Tongue (tissue), 2 donors: ENCODE data around the gene PFDN5. TPM values are rescaled to one million over a fixed set of nuclear protein-coding genes. Genes with fewer than 3 reads are reported as not detected.
"Not testable (repeated sequence)": the region's sequence is repeated elsewhere in the genome, so short reads cannot be mapped to it uniquely, and the experiment has no call there.

Experiments
- DNase-seq: peaks from one replicate; pipeline ENCODE4 v3.0.0-alpha.2; 2015
- total RNA-seq: library from RNA; depleted of rRNA; stranded (reverse); fragments of >200 nt; gene quantifications from one replicate; pipeline ENCODE4 v1.2.3, GENCODE V29; 2014

PFDN5 gene
- total RNA-seq, 1 donor from 2014 or later, result 300 TPM

DNA sequence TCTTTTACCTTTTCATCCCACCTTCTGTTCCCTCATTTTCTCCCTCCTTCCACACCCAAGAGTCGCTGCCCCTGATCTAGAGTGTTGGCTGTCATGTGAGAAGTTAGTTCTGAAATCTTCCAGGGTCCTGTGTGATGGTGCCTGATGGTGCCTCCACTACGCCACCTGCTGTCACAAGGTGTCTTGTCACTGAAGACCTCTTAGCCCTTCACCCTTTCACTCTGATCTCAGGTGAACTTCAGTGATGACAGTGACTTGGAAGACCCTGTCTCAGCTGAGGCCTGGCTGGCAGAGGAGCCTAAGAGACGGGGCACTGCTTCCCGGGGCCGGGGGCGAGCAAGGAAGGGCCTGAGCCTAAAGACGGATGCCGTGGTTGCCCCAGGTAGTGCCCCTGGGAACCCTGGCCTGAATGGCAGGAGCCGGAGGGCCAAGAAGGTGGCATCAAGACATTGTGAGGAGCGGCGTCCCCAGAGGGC, 7.6 kb upstream of the PFDN5 start:
- peak; percentile 82 for DNase-seq

DNA sequence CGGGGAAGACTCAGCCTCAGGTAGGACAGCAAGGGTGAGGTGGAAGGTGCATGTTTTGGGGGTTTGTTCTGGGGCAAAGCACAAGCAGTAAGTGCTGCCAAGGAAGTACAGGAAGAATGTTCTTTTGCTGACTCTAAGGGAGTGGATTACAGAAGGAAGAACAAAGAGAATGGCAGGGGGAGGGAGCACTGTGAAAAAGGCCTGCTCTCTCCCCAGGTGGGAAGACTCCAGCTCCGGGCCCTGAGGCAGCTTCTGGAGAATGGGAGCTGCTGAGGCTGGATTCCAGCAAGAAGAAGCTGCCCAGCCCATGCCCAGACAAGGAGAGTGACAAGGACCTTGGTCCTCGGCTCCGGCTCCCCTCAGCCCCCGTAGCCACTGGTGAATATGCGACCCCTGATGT, 7.0 kb upstream of the PFDN5 start:
- DNase-seq, result no peak

DNA sequence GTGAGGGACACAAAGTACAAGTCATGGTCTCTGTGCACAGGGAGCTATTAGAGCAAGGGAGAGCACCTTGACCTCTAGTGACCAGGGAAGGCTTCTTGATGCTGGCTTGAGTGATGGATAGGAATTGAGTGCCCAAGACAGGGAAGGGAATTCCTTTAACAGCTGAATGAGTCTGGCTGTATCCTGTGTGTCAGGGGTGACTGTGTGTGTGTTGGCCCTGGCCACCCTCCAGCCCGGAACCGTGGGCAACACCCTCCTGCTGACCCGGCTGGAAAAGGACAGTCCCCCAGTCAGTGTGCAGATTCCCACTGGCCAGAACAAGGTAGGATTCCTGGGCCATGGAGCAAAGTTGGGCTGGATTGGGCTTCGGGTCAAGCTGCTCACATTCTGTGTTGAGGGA, 5.5 kb upstream of the PFDN5 start:
- no peak for DNase-seq

GRCh38 chr12:53290661-53291060, 4.7 kb upstream of the PFDN5 start:
- no peak for DNase-seq

DNA sequence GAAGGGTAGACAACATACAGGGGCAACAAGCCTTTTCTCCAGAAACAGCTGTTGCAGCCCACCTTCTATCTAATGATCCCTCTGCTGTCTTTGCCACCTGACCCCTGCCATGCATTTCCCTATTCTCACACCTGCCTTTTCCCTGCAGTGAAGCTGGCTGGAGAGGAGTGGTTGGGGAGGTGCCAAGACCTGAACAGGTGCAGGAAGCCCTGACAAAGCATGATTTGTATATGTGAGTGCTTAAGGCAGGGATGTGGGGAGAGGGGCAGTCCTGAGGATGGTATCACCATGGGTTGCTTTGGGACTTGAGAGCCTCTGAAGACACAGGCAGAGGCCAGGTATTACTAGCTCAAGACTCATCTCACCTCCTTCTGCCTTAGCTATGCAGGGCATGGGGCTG, 2.9 kb upstream of the PFDN5 start:
- DNase-seq, result no peak

DNA sequence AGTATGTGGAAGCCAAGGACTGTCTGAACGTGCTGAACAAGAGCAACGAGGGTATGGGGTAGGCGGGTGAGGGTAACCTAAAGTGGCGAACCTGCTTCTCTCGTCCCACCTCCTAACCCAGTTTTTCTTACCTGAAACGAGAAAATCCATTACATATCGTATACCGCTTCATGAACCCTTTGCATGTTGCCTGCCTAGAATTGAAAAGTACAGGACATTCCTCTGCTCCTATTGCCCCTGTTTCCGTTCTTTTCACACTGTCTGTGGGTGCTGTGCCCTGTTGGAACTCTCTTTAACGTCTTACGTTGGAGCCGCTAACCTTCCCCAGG, 513 bp downstream of the PFDN5 start:
- DNase-seq, result no peak

DNA sequence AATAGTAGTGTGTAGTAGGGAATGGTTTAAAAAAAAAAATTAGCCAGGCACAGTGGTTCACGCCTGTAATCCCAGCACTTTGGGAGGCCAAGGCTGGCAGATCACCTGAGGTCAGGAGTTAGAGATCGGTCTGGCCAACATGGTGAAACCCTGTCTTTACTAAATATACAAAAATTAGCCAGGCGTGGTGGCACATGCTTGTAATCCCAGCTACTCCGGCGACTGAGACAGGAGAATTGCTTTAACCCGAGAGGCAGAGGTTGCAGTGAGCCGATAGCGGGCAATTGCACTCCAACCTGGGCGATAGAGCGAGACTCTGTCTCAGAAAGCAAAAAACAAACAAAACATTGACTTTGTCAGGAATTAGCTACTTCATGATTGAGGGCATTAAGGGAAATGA, 1.8 kb downstream of the PFDN5 start:
- DNase-seq, result not testable (repeated sequence)

GRCh38 chr12:53298164-53298563, 2.8 kb downstream of the PFDN5 start:
- no peak for DNase-seq

- DNase-seq, result peak; percentile 47
Measured at GRCh38 chr12:53299101-53299453, 3.7 kb downstream of the PFDN5 start.

DNA sequence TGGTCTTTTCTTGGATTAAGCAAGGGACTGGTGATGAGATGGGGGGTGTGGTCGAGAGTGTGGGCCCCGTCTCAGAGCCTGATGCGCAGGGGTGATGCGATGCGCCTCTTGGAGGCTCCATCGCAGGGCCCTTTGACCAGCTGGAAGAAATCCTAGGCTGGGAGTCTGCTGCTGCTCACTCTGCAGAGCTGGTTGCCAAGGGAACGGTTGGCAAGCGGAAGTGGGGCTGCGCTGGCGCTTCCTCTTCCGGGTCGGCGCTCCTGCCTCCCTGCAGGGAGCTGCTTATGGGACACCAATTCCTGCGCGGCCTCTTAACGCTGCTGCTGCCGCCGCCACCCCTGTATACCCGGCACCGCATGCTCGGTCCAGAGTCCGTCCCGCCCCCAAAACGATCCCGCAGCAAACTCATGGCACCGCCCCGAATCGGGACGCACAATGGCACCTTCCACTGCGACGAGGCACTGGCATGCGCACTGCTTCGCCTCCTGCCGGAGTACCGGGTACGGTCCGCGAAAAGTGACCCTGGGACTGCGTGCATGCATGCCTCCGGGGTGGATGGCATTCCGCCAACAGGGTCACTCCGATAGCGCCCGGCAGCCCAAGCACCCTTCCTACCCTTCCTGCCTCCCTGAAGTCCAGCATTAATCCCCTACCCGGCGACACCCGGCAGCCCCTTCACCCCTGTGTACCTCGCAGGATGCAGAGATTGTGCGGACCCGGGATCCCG, 4.3 kb downstream of the PFDN5 start, which contains the start of gene MYG1:
Gene MYG1, plus strand, starts transcription at position 242 of the 727 bp plus-strand sequence. Its CDS starts 43 bp downstream, at position 285.
- peak; percentile 95 for DNase-seq

- DNase-seq, result no peak
Measured at GRCh38 chr12:53300187-53300586, 4.8 kb downstream of the PFDN5 start.

GRCh38 chr12:53302903-53303302, 7.6 kb downstream of the PFDN5 start:
- DNase-seq, result no peak

- no peak for DNase-seq
Measured at GRCh38 chr12:53306826-53307225, 11.5 kb downstream of the PFDN5 start.

DNA sequence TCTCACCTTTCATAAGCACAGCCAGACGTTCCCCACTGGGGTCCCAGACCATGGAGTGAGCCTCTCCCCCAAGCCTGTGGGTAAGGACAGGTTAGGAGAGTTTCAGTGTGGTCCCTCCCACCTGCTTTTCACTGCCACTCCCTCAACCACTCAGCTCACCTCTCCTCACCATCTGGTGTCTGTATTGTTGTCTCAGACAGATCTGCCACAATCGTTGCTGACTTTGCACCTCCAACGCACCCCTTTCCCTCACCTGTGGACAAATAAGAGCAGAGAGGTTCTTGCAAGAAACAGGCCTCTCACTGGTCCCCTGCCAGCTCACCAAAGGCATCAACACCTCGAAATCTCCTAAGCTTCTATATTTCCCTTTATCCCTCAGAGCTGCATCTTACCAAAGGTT, 12.9 kb downstream of the PFDN5 start:
- no peak for DNase-seq

GRCh38 chr12:53313996-53314395, 18.7 kb downstream of the PFDN5 start:
- no peak for DNase-seq

- no peak for DNase-seq
Measured at GRCh38 chr12:53320352-53321195, 25.2 kb downstream of the PFDN5 start.

DNA sequence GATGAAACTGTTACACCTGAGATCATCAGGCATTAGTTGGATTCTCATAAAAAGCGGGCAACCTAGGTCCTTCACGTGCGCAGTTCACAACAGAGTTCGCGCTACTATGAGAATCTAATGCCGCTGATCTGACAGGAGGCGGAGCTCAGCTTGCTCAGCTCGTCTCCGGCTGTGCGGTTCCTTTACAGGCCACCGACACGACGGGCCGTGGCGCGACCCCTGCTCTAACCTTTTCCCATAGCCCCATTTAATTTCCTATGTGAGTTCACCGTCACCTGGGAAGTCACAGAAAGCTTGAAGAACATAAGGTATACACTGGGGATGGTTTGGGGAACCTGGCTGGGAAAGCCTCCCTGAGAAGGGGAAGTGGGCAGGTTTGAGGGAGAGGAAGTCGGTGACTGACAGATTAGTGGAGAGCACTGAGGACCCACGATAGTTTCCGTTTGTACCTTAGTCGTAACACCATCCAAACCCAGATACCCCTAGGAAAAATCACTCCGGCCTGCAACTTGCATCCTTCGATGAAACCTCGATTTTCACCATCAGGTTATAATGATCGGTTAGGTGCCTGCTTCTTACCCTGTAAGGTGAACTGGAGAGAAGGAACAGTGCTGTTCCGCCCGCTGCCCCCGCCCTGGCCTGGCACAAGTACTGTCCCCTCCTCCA, 28.9 kb downstream of the PFDN5 start:
- DNase-seq, result no peak

GRCh38 chr12:53324779-53325510, 29.6 kb downstream of the PFDN5 start:
- peak; percentile 97 for DNase-seq

DNA sequence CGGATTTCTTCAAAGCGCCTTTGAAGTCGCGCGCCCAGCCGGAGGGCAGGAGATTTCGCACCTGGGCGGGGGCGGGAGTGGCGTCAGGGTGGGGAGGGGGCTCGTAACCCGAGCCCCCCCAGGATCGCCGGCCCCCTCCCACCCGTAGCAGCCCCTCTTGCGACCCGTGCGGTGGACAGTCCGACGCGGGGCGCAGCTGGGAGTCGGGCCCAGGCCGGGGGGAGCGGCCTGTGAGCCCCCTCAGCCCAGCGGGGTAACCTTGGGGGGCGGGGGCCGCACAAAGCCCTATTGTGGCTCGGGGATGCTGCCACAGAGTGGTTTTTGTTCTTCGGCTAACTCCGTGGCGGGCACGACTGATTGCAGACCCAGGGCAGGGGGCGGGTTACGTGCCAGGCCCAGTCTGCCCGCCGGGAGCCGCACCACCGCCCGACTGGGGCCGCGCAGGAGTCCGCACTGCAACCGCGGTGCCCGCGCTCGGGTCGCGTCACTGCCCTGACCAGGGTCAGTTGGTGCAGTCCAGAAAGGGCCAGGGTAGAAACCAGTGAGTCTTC, 30.2 kb downstream of the PFDN5 start:
- DNase-seq, result peak; percentile 57

DNA sequence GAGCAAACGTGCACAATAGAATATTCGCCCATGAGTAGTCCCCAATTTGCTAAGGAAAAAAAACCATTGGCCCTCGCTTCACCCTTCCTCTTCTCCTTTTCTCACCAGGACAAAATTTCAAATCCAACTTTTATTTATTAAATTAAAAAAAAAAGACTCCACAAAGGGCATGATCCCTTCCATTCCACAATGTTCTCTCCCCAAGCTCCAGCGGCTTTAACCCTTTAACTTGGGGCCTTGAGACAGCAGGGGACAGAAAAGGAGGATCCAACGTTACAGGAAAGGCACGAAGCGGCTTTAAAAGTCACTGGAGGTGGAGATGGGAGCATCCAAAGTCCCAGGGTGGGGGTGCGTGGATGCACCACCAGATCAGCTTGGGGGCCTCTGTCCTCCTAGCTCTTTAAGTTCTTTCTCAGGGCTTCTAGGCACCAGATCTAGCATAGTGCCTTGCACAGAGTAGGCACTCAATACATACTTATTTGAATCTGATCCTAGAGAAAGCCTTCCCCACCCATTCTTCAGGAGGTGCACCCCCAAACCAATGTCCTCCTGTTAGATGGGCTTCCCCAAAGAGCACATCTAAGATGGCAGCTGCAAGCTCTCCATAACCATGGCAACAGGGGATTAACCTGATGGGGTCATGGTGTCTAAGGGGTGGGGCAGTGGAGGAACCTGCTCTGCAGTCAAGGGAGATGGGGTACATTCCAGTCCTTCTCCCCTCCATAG, 31.3 kb downstream of the PFDN5 start:
- DNase-seq, result no peak

DNA sequence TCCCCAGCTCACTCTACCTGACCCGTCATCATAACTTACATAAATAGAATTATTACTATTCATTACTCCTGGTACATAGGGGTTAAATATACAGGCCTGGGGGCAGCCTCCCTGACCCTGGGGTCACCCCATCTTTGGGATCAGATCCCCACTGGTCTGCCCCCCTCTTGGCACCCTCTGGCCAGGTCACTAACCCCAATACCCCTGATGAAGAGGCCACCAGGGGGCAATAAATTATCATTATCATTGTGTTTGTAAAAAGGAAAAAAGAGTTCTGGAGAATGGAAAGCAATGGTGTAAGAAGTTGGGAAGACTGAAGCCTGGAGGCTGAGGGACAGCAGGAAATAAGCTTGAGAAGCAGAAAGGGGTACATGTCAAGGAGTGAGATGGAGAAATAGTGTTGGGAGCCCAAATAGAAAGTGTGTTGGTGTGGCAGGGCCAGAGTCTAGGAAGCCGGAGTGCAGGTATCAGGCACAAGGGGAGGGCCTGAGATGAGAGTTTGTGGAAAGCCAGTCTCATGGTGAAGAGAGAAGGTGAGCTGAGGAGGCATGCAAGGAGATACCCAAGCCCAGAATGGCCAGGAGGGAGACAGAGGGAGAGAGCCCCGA, 32.2 kb downstream of the PFDN5 start:
- DNase-seq, result no peak
